Sigmoid colon (tissue), 4 donors: ENCODE results near the gene FAM163B.

Source experiments
- CTCF ChIP-seq, 4 experiments: fragments of 450-650 bp in 3 of 4; fragments of 200-600 bp in 1 of 4; IDR thresholded peaks; one replicate each; pipeline ENCODE4 v1.5.1; 2016 to 2019; ENCODE audit warnings: antibody characterized with exemption in 4 of 4, mild to moderate bottlenecking in 3 of 4, moderate library complexity in 2 of 4
- POLR2A ChIP-seq, 2 donors: fragments of 450-650 bp; IDR thresholded peaks; one replicate each; pipeline ENCODE4 v1.6.1; 2016; ENCODE audit warnings: antibody characterized with exemption in 2 of 2, mild to moderate bottlenecking in 2 of 2, moderate library complexity in 2 of 2
- POLR2AphosphoS5 ChIP-seq, 4 donors: sonication (generic); formaldehyde crosslinking; IDR thresholded peaks; one replicate each; pipeline ENCODE4 v1.6.1; 2017; ENCODE audit warnings: antibody characterized with exemption in 4 of 4

DNA sequence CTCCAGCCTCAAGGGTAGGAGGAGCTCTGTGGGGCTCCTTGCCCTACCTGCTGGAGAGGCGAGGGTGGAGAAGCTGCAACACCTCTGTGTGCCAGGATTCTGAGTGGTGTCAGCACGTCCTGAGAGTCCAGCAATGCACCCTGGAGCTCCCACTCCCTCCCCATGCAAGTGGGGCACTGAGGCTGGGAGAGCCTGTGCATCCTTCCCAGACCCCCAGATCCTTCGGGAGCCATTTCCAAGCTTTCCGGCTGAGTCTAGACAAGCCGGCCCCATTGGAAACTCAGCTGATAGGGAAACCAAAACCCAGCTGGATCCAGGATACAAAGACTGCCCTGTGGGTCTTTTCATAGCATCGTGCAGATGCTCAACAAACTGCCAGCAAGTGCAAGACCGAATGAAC, 1.8 kb downstream of the FAM163B start:
- TF ChIP-seq POLR2AphosphoS5 (IDR thresholded peaks at IDR 0.05), result no peak
- TF ChIP-seq POLR2A (IDR thresholded peaks at IDR 0.05), result no peak
- TF ChIP-seq CTCF (IDR thresholded peaks at IDR 0.05), result no peak
